K562 (cell line): ENCODE data around the gene MYMX. TPM values are rescaled to one million over a fixed set of nuclear protein-coding genes. Genes with fewer than 3 reads are reported as not detected.
A peak's percentile ranks its signal among the peaks of the same experiment; 100 is the strongest.

Experiments used
- ATF1 ChIP-seq, 2 experiments: fragments of 450-650 bp in 1 of 2; IDR thresholded peaks; 2 replicates each; pipeline ENCODE4 v1.6.1; 2016; ENCODE audit warnings: missing compliant biosample characterization in 1 of 2, missing genetic modification characterization in 1 of 2
- BCL6 ChIP-seq: fragments of 250-450 bp; sonication (Bioruptor Pico); IDR thresholded peaks from 2 replicates; pipeline ENCODE4 v1.4.0; 2020
- CSDE1 ChIP-seq, 2 experiments: fragments of 450-650 bp; IDR thresholded peaks; 2 replicates each; pipeline ENCODE4 v1.6.1; 2016; ENCODE audit warnings: mild to moderate bottlenecking in 1 of 2
- E4F1 ChIP-seq: fragments of 250-450 bp; sonication (Bioruptor Pico); IDR thresholded peaks from 2 replicates; pipeline ENCODE4 v1.5.0; 2021; ENCODE audit warnings: mild to moderate bottlenecking, borderline replicate concordance
- EZH2 ChIP-seq: IDR thresholded peaks from 2 replicates; pipeline ENCODE4 v1.6.1; 2012; ENCODE audit warnings: low read depth, mild to moderate bottlenecking, inconsistent platforms, low read length, borderline replicate concordance
- HINFP ChIP-seq: fragments of 450-650 bp; conservative IDR thresholded peaks from 2 replicates; pipeline ENCODE4 v1.6.1; 2016; ENCODE audit warnings: missing genetic modification characterization, low read depth, mild to moderate bottlenecking, control low read depth, missing compliant biosample characterization
- HLTF ChIP-seq: fragments of 450-650 bp; IDR thresholded peaks from 2 replicates; pipeline ENCODE4 v1.6.1; 2016
- LEF1 ChIP-seq: fragments of 450-650 bp; IDR thresholded peaks from 2 replicates; pipeline ENCODE4 v1.6.1; 2016; ENCODE audit warnings: mild to moderate bottlenecking
- NFYB ChIP-seq: IDR thresholded peaks from 2 replicates; pipeline ENCODE4 v1.6.1; 2011; ENCODE audit warnings: mild to moderate bottlenecking, moderate library complexity; ENCODE audit not compliant: insufficient read length; ENCODE audit errors: extremely low read depth
- NR1H2 ChIP-seq: sonication (generic); formaldehyde crosslinking; IDR thresholded peaks from 2 replicates; pipeline ENCODE4 v1.4.0; 2020; ENCODE audit warnings: mild to moderate bottlenecking, missing genetic modification reagents
- POLR2AphosphoS5 ChIP-seq: IDR thresholded peaks from 2 replicates; pipeline ENCODE4 v1.6.1; 2011; ENCODE audit warnings: mild to moderate bottlenecking, low read depth, low read length, moderate library complexity; ENCODE audit not compliant: control insufficient read depth, insufficient read depth
- RBFOX2 ChIP-seq: fragments of 200-400 bp; formaldehyde crosslinking; IDR thresholded peaks from 2 replicates; pipeline ENCODE4 v1.6.1; 2017; ENCODE audit warnings: low read depth, mild to moderate bottlenecking, low read length, moderate library complexity
- SIRT6 ChIP-seq: IDR thresholded peaks from one replicate; pipeline ENCODE4 v1.6.1; 2012; ENCODE audit warnings: low read depth, mild to moderate bottlenecking, control low read depth, inconsistent platforms, low read length, moderate library complexity
- ZBTB17 ChIP-seq: fragments of 450-650 bp; formaldehyde crosslinking; IDR thresholded peaks from 2 replicates; pipeline ENCODE4 v1.4.0; 2020; ENCODE audit warnings: mild to moderate bottlenecking
- ZC3H8 ChIP-seq: fragments of 450-650 bp; IDR thresholded peaks from 2 replicates; pipeline ENCODE4 v1.6.1; 2017
- ZFP1 ChIP-seq: fragments of 450-650 bp; formaldehyde crosslinking; IDR thresholded peaks from 2 replicates; pipeline ENCODE4 v1.4.0; 2020; ENCODE audit warnings: mild to moderate bottlenecking, mixed read lengths
- ZNF232 ChIP-seq: sonication (generic); formaldehyde crosslinking; IDR thresholded peaks from 2 replicates; pipeline ENCODE4 v1.8.0; 2022; ENCODE audit warnings: mild to moderate bottlenecking, missing genetic modification reagents
- ZNF507 ChIP-seq: conservative IDR thresholded peaks from 2 replicates; pipeline ENCODE4 v1.6.1; 2017; ENCODE audit warnings: missing genetic modification characterization, missing compliant biosample characterization
- polyA plus RNA-seq, 8 experiments: library from polyadenylated mRNA; depleted of rRNA in 4 of 8; stranded (reverse) in 5 of 8; unstranded in 3 of 8; fragments of >200 nt; fragmentation: Nextera tagmentation in 2 of 8; fragmentation: Illumina TruSeq in 1 of 8; extraction: Ambion mirVana in 2 of 8; extraction: Trizol in 1 of 8; gene quantifications; 2 replicates each; pipeline versions ENCODE4 v1.2.1 to v1.2.3, GENCODE V29; 2011 to 2014; ENCODE audit warnings: inconsistent platforms in 1 of 8, missing spikeins in 1 of 8
- total RNA-seq, 7 experiments: library from RNA; depleted of rRNA in 6 of 7; stranded (reverse); fragments of >200 nt in 6 of 7; fragmentation: Illumina TruSeq in 2 of 7; extraction: Trizol in 2 of 7; gene quantifications; 2 replicates each; pipeline versions ENCODE4 v1.2.1 to v1.2.3, GENCODE V29; 2011 to 2021; ENCODE audit warnings: low replicate concordance in 1 of 7
- TF ChIP-seq, protein P1 (sequence below): sonication (generic); formaldehyde crosslinking; IDR thresholded peaks from 2 replicates; pipeline ENCODE4 v1.8.0; 2023; ENCODE audit warnings: mild to moderate bottlenecking, missing genetic modification reagents
- TF ChIP-seq, protein P2 (sequence below), 2 experiments: fragments of 450-650 bp in 1 of 2; sonication (generic) in 1 of 2; formaldehyde crosslinking in 1 of 2; IDR thresholded peaks in 1 of 2; conservative IDR thresholded peaks in 1 of 2; 2 replicates each; pipeline versions ENCODE4 v1.6.1 to v1.8.1; 2016 to 2023; ENCODE audit warnings: mild to moderate bottlenecking in 2 of 2, moderate library complexity in 2 of 2, inconsistent platforms in 1 of 2, missing genetic modification reagents in 1 of 2

MYMX gene
- total and polyA plus RNA-seq, 9 of the 15 experiments (the other 6 are each of a cell fraction or from before 2014, with no cell fraction given): 0.12 TPM; not detected in 8

GRCh38 chr6:44249082-44249748 lies 32.5 kb downstream of the MYMX start (continued):
- TF ChIP-seq NFYB: no peak
- TF ChIP-seq, protein P1, sequence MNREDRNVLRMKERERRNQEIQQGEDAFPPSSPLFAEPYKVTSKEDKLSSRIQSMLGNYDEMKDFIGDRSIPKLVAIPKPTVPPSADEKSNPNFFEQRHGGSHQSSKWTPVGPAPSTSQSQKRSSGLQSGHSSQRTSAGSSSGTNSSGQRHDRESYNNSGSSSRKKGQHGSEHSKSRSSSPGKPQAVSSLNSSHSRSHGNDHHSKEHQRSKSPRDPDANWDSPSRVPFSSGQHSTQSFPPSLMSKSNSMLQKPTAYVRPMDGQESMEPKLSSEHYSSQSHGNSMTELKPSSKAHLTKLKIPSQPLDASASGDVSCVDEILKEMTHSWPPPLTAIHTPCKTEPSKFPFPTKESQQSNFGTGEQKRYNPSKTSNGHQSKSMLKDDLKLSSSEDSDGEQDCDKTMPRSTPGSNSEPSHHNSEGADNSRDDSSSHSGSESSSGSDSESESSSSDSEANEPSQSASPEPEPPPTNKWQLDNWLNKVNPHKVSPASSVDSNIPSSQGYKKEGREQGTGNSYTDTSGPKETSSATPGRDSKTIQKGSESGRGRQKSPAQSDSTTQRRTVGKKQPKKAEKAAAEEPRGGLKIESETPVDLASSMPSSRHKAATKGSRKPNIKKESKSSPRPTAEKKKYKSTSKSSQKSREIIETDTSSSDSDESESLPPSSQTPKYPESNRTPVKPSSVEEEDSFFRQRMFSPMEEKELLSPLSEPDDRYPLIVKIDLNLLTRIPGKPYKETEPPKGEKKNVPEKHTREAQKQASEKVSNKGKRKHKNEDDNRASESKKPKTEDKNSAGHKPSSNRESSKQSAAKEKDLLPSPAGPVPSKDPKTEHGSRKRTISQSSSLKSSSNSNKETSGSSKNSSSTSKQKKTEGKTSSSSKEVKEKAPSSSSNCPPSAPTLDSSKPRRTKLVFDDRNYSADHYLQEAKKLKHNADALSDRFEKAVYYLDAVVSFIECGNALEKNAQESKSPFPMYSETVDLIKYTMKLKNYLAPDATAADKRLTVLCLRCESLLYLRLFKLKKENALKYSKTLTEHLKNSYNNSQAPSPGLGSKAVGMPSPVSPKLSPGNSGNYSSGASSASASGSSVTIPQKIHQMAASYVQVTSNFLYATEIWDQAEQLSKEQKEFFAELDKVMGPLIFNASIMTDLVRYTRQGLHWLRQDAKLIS (CRISPR knock-in tag): no peak; the same call in 1 of the 2 replicates
- TF ChIP-seq POLR2AphosphoS5: peak; percentile 58; the same call in 1 of the 2 replicates
- TF ChIP-seq E4F1 (CRISPR knock-in tag): no peak
- no peak for TF ChIP-seq EZH2
- TF ChIP-seq ZFP1 (CRISPR knock-in tag): no peak
- TF ChIP-seq BCL6 (CRISPR knock-in tag): no peak
- no peak for TF ChIP-seq CSDE1 (IDR thresholded peaks at IDR 0.05)
- TF ChIP-seq RBFOX2: peak; percentile 83
- TF ChIP-seq ZBTB17 (CRISPR knock-in tag): no peak
- no peak for TF ChIP-seq HINFP (tag)
- no peak for TF ChIP-seq ZNF507 (tag)
- TF ChIP-seq ZC3H8: no peak
- TF ChIP-seq, protein P2, sequence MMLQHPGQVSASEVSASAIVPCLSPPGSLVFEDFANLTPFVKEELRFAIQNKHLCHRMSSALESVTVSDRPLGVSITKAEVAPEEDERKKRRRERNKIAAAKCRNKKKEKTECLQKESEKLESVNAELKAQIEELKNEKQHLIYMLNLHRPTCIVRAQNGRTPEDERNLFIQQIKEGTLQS (IDR thresholded peaks at IDR 0.05): no peak
- TF ChIP-seq, protein P2 (CRISPR knock-in tag; conservative IDR thresholded peaks at IDR 0.05): 0 out of 2 replicates have a peak, but pooled peaks have one; percentile 27
- TF ChIP-seq LEF1: no peak
- TF ChIP-seq HLTF: no peak
- no peak for TF ChIP-seq NR1H2 (CRISPR knock-in tag)
- TF ChIP-seq ZNF232 (CRISPR knock-in tag): no peak
- peak; percentile 91 for TF ChIP-seq SIRT6
- no peak for TF ChIP-seq ATF1 (CRISPR knock-in tag; IDR thresholded peaks at IDR 0.05)
- no peak for TF ChIP-seq ATF1 (tag; IDR thresholded peaks at IDR 0.05)
